ENCODE results near the gene MRM1.

- TF ChIP-seq POLR2A (IDR thresholded peaks at IDR 0.05) (no peak), CTCF (IDR thresholded peaks at IDR 0.05) (no peak)
These were observed 39.0 kb downstream of the MRM1 start for GRCh38 chr17:36640346-36640745.

Measured in lower leg skin (tissue), 3 donors.